ENCODE measurements around the gene SPDYE17.
"Not testable (repeated sequence)": the region's sequence is repeated elsewhere in the genome, so short reads cannot be mapped to it uniquely, and the experiment has no call there.

Gene SPDYE17

DNA sequence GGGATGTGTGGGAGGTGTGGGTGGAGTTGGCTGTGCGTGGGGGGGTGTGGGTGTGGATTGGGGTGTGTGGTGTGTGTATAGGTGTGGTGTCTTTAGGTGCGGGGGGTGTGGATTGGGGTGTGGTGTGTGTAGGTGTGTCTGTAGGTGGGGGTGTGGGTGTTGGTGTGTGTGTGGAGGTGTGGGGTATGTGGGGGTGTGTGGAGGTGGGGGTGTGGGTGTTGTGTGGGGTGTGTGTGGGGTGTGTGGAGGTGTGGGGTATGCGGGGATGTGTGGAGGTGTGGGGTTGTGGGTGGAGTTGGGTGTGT is 33.9 kb downstream of the SPDYE17 start:
- DNase-seq: no peak

DNA sequence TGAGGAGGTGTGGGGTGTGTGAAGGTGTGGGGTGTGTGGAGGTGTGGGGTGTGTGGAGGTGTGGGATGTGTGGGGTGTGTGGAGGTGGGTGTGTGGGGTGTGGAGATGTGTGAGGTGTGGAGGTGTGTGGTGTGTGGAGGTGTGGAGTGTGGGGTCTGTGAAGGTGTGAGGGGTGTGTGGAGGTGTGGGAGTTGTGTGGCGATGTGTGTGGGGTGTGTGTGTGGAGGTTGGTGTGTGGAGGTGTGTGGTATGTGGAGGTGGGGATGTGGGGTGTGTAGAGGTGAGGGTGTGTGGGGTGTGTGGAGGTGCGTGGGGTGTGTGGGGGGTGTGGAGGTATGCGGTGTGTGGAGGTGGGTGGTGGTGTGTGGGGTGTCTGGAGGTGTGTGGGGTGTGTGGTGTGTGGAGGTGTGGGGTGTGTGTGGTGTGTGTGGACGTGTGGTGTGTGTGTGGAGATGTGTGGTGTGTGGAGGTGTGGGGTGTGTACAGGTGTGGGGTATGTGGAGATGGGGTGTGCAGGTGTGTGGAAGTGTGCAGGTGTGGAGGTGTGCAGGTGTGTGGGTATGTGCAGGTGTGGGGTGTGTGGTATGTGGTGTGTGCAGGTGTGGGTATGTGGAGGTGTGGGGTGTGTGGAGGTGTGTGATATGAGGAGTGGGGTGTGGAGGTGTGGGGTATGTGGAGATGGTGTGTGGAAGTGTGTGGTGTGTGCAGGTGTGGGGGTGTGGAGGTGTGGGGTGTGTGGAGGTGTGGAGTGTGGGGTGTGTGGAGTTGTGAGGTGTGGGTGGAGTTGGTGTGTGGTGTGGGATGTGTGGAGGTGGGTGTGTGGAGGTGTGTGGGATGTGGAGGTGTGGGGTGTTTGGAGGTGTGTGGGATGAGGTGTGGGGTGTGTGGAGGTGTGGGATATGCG is 34.5 kb downstream of the SPDYE17 start:
- DNase-seq: no peak

DNA sequence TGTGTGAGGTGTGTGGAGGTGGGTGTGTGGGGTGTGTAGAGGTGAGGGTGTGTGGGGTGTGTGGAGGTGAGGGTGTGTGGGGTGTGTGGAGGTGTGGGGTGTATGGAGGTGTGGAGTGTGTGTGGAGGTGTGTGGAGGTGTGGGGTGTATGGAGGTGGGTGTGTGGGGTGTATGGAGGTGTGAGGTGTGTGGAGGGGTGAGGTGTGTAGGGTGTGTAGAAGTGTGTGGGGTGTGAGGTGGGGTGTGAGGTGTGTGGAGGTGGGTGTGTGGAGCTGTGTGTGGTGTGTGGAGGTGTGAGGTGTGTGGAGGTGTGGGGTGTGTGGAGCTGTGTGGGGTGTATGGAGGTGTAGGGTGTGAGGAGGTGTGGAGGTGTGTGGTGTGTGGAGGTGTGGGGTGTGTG is 35.2 kb downstream of the SPDYE17 start:
- DNase-seq: not testable (repeated sequence)

DNA sequence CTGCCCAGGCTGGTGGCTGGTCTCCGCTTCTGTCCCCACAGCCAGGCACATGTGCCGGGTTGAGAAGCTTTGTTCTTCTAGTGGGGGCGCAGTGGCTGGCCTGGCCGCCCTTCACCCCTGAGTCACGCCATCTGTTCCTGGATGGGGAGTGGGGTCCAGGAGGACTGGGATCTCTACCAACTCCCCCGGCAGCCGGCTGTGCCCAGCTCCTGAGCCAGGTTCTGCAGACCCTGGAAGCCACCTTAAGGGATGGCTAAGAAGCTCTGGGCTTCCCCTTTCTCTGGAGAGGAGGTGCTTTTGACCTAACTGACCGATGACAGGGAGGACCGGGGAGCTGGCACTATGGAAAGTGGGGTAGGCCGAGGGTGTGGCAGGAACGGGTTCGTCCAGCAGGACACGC is 37.9 kb downstream of the SPDYE17 start:
- not testable (repeated sequence) for DNase-seq

DNA sequence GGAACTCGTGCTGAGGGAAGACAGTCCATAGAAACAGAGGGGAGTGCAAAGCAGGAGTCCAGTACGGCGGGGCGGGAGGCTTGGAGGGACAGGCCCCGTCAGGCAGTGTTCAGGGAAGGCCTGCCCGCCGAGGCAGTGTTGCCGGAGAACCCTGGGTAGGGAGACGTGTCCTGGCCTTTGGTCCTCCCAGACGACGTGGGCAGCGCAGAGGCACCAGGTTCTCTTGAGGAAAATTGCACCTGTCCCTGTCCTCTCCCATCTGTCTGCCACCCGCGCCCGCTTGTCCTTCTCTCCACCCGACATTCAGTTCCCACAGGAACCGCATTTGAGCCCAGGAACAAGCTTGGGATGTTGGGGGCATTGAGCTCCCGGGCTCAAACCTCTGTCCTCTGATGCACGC is 38.3 kb downstream of the SPDYE17 start:
- DNase-seq: not testable (repeated sequence)

DNA sequence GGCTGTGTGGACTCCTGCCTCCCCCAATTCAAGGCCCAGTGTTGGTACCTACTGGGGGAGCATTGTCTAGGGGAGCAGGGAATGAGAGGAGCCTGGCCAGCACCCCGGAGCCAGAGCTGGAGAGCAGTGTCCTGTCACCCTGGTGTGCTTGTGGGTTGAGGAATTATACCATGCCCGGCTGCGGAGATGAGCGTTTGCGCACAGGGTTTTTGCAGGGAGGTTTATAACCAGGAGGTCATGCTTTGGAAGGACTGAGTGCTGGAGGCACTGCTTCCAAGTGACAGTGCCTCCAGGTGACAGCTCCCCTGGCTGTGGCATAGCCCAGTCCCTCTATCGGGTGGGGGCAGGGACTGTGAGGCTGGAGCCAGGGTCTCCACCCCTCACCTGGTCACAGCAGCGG is 39.3 kb downstream of the SPDYE17 start:
- not testable (repeated sequence) for DNase-seq

DNA sequence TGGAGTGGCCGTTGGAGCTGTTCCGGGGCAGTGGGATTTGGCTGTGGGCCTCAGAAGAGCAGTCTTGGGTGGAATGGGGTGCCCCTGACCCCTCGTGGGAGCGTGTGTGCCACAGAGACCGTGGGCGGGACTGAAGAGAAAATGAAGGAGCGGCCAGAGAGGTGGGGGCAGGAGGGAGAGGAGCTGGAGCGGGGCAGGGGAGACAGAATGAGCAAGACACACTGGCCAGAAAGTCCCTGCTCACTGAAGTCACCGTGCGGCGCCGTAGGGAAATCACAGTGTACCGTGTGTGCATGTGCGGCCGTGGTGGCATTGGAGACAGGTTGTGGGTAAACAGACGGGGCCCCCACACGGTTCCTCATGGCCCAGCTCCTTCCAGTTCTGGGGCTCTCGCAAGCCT is 40.0 kb downstream of the SPDYE17 start:
- DNase-seq: not testable (repeated sequence)

DNA sequence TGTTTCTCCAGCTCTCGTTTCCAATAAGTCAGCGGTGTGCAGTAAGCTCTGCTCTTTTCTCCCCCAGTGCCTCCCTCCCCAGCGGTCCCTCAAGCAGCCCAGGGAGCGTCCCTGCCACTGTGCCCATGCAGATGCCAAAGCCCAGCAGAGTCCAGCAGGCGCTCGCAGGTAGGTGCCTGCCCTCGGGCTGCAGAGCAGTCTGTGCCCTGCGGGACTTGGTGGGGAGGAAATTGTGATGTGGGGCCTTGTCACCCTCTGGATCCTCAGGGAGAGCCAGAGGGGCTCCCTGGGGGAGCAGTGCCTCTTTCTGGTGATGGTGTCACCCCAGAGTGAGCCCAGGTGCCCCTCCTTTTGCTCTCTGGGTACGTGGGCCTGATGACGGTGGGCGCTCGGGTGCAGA is 42.0 kb downstream of the SPDYE17 start:
- not testable (repeated sequence) for DNase-seq

DNA sequence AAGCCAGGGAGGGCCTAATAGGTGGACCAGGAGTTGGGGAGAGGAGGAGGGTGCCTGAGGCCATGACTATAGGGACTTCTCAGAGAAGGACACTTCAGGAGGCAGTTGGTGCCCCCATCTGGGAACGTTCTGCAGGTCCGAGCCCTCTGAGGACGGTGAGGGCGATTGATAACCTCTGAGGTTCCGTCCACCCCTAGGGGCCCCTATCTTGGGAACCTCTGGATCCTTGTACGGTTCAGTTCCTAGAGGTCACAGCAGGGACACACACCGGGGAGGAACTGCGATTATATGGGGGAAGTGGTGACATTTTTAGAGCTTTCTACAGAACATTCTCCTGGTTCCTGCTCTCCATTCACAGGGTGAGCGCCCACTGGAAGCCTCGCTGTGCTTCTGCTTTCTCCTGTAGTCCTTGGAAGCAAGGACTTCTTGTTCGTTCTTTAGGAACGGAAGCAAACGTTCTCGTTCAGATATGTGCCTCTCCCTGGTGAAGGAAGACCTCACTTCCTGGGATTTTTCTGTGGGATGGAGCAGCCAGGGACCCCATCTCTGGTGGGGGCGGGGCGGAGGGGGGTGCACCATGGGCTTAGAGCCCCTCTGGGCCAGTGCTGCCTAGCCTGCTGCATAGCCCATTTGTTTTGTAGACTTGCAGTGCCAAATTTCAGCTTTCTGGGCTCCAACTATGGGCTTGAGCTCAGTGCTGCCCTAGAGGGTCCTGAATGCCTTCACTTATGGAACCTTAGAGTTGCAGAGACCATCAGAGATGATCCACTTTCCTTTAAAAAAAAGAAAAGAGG is 46.0 kb downstream of the SPDYE17 start:
- DNase-seq: not testable (repeated sequence)

DNA sequence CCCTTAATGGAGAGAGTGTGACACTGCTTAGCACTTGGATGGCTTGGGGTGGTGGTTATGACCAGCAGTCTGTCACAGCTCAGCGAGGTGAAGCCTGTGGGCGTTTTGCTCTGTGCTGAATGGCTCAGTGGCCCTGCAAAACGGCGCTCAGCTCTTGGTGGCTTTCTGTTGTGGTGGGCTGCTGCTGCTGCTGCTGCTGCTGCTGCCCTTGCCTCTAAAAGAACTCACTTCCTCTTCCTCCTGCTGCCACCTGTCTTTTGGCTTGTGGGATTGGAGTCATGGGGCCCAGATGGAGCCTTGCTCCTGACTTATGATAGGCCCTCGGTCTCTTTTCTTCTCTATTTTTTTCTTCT is 47.4 kb downstream of the SPDYE17 start:
- not testable (repeated sequence) for DNase-seq

DNA sequence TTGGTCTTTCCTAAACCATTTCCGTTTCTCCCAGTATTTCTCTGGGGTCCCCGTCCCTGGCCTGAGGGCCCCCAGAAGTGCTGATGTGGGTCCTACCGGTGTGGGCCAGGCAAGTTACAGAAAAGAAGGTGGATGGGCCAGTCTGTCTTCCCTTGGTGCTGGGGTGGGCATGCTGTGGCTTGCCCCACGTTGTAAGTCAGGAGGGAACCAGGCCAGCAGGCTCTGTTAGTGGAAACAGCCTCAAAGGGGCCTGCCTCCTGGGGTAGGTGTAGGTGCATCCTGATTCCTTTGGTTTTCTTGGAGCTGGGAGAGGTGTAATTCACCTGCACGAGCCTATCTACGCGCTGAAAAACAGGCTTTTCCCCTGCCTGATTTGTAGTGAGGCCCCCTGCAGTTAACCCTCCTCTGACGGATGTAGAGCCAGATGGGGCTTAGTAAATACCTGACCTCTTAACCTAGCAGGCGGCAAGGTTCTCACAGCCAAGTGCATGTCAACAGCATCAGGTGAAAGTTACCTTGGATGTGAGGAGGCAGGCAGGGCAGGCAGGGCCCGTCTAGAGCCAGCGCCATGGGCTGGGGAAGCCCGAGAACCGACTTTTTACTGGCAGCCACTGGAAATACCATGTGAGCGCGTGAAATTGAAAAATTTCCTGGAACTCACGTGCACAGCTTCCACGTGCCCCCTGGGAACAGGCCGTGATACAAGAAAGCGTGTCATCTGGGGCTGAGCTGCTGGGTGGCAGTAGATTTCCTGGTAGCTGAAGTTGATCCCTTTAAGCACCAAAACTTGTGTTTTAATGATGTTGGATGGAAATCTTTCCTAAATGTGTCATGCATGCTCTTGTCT is 48.0 kb downstream of the SPDYE17 start:
- not testable (repeated sequence) for DNase-seq

DNA sequence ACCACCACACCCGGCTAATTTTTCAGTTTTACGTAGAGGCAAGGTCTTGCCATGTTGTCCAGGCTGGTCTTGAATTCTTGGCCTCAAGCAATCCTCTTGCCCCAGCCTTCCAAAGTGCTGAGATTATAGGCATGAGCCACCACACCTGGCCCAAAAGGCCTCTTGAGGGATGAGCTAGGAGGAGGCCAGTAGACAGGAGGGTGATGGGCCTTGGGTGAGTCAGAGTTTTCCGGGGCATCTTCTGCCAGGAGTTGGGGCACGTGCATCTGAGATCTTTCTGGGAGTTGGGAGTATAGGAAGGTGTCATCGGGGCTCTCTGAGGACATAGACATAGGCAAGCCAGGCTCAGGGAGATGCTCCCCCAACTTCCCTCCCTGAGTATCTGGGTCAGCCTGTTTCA is 48.8 kb downstream of the SPDYE17 start:
- DNase-seq: not testable (repeated sequence)

DNA sequence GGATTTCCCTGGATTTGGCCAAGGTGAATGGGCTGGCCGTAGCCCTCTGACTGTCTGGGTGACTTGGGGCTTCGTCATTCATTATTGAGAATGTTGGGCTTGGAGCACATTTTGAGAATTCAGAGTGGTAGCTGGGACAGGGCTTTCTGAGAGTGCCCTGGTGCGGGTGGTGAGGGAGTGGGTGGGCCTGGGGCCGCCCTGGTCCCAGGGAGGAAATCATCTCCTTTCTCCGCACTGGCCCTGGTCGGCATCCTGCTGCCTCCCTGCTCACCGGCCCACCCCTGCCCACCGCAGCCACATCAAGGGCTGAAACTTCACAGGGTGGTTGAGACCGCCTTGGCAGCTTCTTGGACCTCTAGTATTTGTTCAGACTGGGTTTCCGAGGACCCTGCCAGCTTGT is 49.7 kb downstream of the SPDYE17 start:
- DNase-seq: not testable (repeated sequence)

DNA sequence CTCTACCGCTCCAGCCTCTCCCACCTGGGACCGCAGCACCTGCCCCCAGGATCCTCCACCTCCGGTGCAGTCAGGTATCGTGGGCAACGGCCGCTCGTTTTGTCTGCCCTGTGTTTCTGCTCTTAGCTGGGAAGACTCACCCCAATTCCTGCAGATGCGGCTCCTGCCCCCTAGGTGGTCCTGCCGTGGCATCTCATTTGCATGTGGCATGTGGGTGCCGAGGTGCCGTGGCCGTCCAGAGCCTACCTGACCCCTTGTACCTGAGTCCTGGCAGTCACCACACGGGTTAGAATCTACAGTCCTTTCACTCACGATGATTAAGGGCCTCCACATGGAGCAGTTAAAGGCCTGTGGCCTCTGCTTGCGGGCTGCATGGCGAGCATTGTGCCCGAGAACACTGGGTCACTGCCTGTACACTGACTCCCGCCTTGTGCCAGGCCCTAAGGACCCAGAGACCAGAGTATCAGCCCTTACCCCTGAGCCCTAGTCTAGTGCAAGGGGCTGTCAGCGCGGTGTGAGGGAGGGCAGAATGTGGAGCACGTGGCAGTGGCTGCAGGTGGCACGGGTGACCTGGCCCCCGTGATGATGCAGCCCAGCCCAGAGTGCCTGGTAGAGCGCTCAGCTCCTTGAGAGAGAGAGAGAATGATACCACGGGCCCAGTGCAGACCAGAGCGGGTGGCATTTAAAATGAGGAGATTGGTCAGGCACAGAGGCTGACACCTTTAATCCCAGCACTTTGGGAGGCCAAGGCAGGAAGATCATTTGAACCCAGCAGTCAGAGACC is 50.8 kb downstream of the SPDYE17 start:
- DNase-seq: not testable (repeated sequence)

DNA sequence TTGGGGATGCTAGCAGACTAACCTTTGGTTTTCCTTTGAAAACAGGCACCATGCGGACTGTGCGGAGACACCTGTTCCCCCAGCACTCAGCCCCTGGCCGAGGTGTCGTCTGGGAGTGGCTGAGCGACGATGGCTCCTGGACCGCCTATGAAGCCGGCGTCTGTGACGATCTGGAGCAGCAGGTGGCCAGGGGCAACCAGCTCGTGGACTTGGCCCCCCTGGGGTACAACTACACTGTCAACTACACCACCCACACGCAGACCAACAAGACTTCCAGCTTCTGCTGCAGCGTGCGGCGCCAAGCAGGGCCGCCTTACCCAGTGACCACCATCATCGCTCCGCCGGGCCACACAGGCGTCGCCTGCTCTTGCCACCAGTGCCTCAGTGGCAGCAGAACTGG is 51.6 kb downstream of the SPDYE17 start:
- DNase-seq: not testable (repeated sequence)

DNA sequence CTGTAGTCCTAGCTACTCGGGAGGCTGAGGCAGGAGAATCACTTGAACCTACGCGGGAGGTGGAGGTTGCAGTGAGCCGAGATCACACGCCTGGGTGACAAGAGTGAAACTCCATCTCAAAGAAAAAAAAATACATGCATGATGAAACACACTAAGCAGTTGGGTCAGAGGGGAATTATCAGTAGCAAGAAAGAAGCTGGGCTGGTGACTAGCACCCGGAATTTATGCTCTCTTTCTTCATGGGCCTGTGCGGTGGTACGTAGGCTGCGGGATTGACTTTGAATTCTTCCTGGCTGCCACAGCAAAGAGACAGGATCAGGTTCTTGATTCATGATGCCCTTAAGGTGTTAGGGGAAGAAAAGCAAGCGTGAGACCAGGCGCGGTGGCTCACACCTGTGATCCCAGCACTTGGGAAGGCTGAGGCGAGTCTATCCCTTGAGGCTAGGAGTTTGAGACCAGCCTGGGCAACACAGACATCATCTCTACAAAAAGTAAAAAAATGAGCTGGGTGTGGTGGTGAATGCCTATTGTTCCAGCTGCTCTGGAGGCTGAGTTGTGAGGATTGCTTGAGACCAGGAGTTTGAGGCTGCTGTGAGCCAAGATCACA is 54.3 kb downstream of the SPDYE17 start:
- not testable (repeated sequence) for DNase-seq

DNA sequence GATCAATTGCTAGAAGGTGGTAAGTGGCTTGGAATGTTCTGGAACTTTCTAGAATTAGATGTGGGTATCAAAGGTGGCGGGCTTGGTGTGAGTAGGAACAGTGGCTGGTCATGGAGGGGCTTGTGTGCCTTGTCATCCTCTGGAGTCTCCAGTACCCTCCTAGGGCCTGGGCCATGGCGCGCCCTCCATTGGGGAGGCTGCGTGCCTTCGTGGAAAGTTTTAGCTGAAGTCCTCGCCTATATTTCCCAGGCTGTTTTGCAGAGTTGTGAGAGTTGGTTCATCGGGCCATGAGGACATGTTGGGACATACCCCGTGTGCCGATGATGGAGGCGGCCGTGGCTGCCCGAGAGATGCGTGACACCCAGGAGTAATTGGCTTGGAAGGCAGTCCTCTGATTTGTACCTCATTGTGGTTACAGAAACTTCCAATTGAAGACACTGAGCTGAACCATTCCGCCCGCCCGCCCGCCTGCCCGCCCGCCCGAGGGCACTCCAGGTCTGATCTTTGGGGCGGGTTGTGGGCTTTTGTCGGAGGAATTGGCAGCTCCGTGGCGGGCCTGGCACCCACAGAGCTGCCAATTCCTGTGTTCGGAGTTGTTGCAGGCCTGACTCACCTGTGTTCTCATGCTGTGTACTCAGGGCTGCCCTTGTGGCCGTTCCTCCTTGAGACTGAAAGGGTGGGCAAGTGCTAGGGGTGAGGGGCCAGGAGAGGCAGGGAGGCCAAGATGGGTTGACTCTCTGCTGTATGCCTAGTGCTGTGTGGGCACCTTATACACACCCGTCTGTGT is 57.2 kb downstream of the SPDYE17 start:
- DNase-seq: not testable (repeated sequence)

DNA sequence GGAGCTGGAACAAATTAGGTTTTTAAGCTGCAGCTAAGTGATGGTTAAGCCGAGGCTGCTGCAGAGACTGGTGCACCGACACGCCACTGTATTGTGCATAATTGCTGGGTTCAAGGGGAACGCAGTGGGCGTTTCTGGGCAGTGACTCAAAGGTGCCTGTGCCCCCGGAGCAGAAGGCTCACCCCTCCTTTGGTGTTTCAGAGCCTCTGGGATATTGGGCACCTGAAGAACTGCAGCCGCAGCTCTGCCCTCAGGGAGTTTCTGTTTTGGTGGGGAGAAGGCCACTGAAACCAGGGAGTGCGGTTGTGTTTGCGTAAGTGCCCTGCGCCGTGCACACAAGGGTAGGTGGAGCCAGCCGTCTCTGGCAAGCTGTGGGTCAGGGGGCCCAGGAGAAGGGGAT is 57.8 kb downstream of the SPDYE17 start:
- not testable (repeated sequence) for DNase-seq

DNA sequence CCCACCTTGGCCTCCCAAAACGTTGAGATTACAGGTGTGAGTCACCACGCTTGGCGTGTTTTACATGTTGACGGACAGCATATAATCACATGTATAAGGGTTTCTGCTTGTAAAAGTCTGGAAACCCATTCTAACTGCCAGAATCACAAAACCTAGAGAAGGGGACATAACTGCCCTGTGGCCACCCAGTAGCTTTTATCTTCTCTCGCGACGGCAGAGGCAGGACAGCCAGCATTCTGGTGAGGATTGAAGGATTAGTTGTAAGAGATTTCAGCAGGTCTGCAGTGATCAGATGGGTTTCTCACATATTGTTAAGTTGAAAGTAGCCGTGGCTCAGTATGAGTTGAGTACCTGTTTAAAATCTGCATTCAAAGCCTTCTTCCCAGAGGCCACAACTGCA is 59.8 kb downstream of the SPDYE17 start:
- DNase-seq: not testable (repeated sequence)
